HepG2 (cell line): ENCODE results near the gene STAT6. TPM values are rescaled to one million over a fixed set of nuclear protein-coding genes. Genes with fewer than 3 reads are reported as not detected.

Experiments used
- AGO1 ChIP-seq: fragments of 200-400 bp; formaldehyde crosslinking; IDR thresholded peaks from 2 replicates; pipeline ENCODE4 v1.6.1; 2017; ENCODE audit warnings: mild to moderate bottlenecking, low read depth, low read length, moderate library complexity; ENCODE audit not compliant: poor library complexity, severe bottlenecking
- BRF2 ChIP-seq: sonication (generic); formaldehyde crosslinking; IDR thresholded peaks from 2 replicates; pipeline ENCODE4 v1.8.1; 2022; ENCODE audit warnings: mild to moderate bottlenecking, missing genetic modification reagents
- CTCF ChIP-seq: sonication (generic); formaldehyde crosslinking; IDR thresholded peaks from 2 replicates; pipeline ENCODE4 v1.5.0; 2020; ENCODE audit warnings: mild to moderate bottlenecking, missing genetic modification reagents, moderate library complexity
- E2F5 ChIP-seq: sonication (generic); formaldehyde crosslinking; conservative IDR thresholded peaks from 2 replicates; pipeline ENCODE4 v1.4.0; 2020; ENCODE audit warnings: missing genetic modification reagents
- HHEX ChIP-seq: IDR thresholded peaks from 2 replicates; pipeline ENCODE4 v1.6.1; 2016; ENCODE audit warnings: control low read depth
- ISL2 ChIP-seq: sonication (generic); formaldehyde crosslinking; IDR thresholded peaks from 2 replicates; pipeline ENCODE4 v1.5.0; 2020; ENCODE audit warnings: missing genetic modification reagents
- RAD21 ChIP-seq: fragments of 450-650 bp; formaldehyde crosslinking; IDR thresholded peaks from 2 replicates; pipeline ENCODE4 v1.5.0; 2020; ENCODE audit warnings: mild to moderate bottlenecking
- THAP8 ChIP-seq: sonication (generic); formaldehyde crosslinking; IDR thresholded peaks from 2 replicates; pipeline ENCODE4 v1.5.1; 2020; ENCODE audit warnings: missing genetic modification reagents, mild to moderate bottlenecking, borderline replicate concordance
- ZBTB38 ChIP-seq: sonication (generic); formaldehyde crosslinking; IDR thresholded peaks from 2 replicates; pipeline ENCODE4 v1.5.1; 2020; ENCODE audit warnings: mild to moderate bottlenecking, missing genetic modification reagents
- ZFP62 ChIP-seq: sonication (generic); formaldehyde crosslinking; IDR thresholded peaks from 2 replicates; pipeline ENCODE4 v1.4.0; 2020; ENCODE audit warnings: missing genetic modification reagents
- ZMAT5 ChIP-seq: sonication (generic); formaldehyde crosslinking; IDR thresholded peaks from 2 replicates; pipeline ENCODE4 v1.5.0; 2020; ENCODE audit warnings: mild to moderate bottlenecking, low read depth, missing genetic modification reagents, borderline replicate concordance
- ZNF251 ChIP-seq: sonication (generic); formaldehyde crosslinking; IDR thresholded peaks from 2 replicates; pipeline ENCODE4 v1.9.0; 2021; ENCODE audit warnings: mild to moderate bottlenecking, missing genetic modification reagents
- ZNF253 ChIP-seq: sonication (generic); formaldehyde crosslinking; IDR thresholded peaks from 2 replicates; pipeline ENCODE4 v1.8.0; 2022; ENCODE audit warnings: mild to moderate bottlenecking, missing genetic modification reagents, borderline replicate concordance
- polyA plus RNA-seq, 8 experiments: library from polyadenylated mRNA; depleted of rRNA in 3 of 8; stranded (reverse) in 7 of 8; unstranded in 1 of 8; fragments of >200 nt; fragmentation: Illumina TruSeq in 4 of 8; extraction: Trizol in 4 of 8; gene quantifications; 2 replicates each; pipeline versions ENCODE4 v1.2.1 to v1.2.3, GENCODE V29; 2011 to 2016; ENCODE audit warnings: low read depth in 4 of 8, missing spikeins in 1 of 8, mixed read lengths in 1 of 8; ENCODE audit not compliant: insufficient read depth in 1 of 8
- total RNA-seq, 5 experiments: library from RNA; depleted of rRNA; stranded (reverse); fragments of >200 nt; fragmentation: Illumina TruSeq; extraction: Trizol; gene quantifications; 2 replicates each; pipeline ENCODE4 v1.2.3, GENCODE V29; 2016; ENCODE audit warnings: low read depth in 1 of 5
- TF ChIP-seq, protein P1 (sequence below): sonication (generic); formaldehyde crosslinking; IDR thresholded peaks from 2 replicates; pipeline ENCODE4 v1.4.0; 2020; ENCODE audit warnings: mild to moderate bottlenecking, missing genetic modification reagents, borderline replicate concordance
- TF ChIP-seq, protein P2 (sequence below): sonication (generic); formaldehyde crosslinking; IDR thresholded peaks from 2 replicates; pipeline ENCODE4 v1.5.0; 2020; ENCODE audit warnings: missing genetic modification reagents
- TF ChIP-seq, protein P3 (sequence below): sonication (generic); formaldehyde crosslinking; IDR thresholded peaks from 2 replicates; pipeline ENCODE4 v1.4.0; 2020; ENCODE audit warnings: missing genetic modification reagents

STAT6 gene
- total and polyA plus RNA-seq, 2 of the 13 experiments (the other 11 are each of a cell fraction or from before 2014, with no cell fraction given) = 28.0 to 62.2 TPM

DNA sequence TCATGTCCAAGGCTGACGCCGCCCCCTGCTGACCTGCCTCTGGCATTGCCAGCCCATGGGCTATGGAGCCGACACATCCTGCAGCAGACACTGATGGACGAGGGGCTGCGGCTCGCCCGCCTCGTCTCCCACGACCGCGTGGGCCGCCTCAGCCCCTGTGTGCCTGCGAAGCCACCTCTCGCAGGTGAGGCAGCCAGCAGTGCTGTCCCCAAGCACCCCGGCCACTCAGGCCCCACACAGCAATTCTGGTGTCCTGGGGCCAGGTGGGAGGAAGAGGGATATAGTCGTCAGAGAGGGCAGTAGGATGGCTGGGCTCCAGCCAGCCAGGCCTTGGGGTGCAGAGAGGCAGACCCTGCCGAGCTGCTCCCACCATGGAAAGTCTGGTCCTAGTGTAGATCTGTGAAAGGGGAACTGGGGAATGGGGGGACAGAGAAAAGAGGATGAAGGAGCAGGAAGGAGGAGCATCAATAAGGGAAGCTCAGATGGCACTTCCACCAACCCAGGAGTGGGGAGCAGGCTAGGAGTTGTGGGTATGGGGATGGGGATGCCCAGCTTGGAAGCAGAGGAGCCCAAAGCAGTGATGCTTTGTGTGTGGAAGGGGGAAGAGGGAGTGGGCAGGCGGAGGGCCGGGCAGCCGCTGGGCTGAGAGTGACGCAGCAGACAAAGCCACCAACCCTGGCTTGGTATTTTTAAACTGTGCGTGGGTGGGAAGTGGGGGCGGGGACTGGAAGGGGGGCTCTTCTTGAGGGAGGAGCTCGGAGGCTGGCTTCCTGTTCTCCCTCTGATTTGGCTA lies 17.6 kb downstream of the STAT6 start (continued):
- TF ChIP-seq AGO1 (no peak), CTCF (peak; percentile 86), ZFP62 (CRISPR knock-in tag) (no peak), ZNF251 (no peak), ZBTB38 (CRISPR knock-in tag) (no peak), BRF2 (no peak), RAD21 (CRISPR knock-in tag) (peak; percentile 90), HHEX (no peak), ISL2 (CRISPR knock-in tag) (no peak), ZMAT5 (CRISPR knock-in tag) (no peak), E2F5 (CRISPR knock-in tag) (no peak), THAP8 (CRISPR knock-in tag) (no peak), ZNF253 (CRISPR knock-in tag) (no peak)
- TF ChIP-seq, protein P1, sequence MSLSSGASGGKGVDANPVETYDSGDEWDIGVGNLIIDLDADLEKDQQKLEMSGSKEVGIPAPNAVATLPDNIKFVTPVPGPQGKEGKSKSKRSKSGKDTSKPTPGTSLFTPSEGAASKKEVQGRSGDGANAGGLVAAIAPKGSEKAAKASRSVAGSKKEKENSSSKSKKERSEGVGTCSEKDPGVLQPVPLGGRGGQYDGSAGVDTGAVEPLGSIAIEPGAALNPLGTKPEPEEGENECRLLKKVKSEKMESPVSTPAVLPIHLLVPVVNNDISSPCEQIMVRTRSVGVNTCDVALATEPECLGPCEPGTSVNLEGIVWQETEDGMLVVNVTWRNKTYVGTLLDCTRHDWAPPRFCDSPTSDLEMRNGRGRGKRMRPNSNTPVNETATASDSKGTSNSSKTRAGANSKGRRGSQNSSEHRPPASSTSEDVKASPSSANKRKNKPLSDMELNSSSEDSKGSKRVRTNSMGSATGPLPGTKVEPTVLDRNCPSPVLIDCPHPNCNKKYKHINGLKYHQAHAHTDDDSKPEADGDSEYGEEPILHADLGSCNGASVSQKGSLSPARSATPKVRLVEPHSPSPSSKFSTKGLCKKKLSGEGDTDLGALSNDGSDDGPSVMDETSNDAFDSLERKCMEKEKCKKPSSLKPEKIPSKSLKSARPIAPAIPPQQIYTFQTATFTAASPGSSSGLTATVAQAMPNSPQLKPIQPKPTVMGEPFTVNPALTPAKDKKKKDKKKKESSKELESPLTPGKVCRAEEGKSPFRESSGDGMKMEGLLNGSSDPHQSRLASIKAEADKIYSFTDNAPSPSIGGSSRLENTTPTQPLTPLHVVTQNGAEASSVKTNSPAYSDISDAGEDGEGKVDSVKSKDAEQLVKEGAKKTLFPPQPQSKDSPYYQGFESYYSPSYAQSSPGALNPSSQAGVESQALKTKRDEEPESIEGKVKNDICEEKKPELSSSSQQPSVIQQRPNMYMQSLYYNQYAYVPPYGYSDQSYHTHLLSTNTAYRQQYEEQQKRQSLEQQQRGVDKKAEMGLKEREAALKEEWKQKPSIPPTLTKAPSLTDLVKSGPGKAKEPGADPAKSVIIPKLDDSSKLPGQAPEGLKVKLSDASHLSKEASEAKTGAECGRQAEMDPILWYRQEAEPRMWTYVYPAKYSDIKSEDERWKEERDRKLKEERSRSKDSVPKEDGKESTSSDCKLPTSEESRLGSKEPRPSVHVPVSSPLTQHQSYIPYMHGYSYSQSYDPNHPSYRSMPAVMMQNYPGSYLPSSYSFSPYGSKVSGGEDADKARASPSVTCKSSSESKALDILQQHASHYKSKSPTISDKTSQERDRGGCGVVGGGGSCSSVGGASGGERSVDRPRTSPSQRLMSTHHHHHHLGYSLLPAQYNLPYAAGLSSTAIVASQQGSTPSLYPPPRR = no peak
- TF ChIP-seq, protein P2, sequence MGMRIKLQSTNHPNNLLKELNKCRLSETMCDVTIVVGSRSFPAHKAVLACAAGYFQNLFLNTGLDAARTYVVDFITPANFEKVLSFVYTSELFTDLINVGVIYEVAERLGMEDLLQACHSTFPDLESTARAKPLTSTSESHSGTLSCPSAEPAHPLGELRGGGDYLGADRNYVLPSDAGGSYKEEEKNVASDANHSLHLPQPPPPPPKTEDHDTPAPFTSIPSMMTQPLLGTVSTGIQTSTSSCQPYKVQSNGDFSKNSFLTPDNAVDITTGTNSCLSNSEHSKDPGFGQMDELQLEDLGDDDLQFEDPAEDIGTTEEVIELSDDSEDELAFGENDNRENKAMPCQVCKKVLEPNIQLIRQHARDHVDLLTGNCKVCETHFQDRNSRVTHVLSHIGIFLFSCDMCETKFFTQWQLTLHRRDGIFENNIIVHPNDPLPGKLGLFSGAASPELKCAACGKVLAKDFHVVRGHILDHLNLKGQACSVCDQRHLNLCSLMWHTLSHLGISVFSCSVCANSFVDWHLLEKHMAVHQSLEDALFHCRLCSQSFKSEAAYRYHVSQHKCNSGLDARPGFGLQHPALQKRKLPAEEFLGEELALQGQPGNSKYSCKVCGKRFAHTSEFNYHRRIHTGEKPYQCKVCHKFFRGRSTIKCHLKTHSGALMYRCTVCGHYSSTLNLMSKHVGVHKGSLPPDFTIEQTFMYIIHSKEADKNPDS = no peak
- TF ChIP-seq, protein P3, sequence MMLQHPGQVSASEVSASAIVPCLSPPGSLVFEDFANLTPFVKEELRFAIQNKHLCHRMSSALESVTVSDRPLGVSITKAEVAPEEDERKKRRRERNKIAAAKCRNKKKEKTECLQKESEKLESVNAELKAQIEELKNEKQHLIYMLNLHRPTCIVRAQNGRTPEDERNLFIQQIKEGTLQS (CRISPR knock-in tag) = no peak
